ENCODE results near the gene TBR1.

TBR1 gene

DNA sequence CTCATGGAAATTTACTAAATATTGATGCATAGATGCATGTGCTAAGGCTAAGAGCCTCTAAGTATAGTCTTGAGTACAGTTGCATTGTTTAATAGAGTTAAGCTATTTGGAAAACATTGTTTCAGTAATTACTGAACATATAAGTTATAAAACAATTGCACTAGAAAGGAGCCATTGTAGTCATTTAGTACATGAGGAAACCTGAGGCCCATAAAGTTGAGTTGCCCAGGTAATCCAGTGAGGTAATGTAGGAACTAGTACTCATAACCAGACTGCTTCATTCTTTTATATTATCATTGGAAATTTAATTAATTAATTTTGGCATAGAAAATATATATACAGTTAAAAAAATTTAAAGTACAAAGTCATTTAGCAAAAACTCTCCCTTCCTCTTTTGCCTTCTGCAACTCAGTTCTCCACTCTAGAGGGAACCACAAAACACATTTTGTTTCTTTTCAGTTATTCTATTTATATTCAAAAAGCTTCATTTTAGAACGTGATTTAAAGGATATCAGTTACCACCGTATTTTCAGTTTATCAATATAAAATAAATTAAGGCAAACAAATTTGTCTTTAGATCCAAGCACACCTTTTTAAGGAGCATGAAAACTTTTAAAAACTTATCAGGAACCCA is 27.8 kb upstream of the TBR1 start:
- H4K20me1 ChIP-seq (ENCODE audit: insufficient read depth, low read length): 0 out of 2 replicates have a peak, but pooled peaks cover 2% of the 10 kb centered on the region
- TF ChIP-seq, protein P1, sequence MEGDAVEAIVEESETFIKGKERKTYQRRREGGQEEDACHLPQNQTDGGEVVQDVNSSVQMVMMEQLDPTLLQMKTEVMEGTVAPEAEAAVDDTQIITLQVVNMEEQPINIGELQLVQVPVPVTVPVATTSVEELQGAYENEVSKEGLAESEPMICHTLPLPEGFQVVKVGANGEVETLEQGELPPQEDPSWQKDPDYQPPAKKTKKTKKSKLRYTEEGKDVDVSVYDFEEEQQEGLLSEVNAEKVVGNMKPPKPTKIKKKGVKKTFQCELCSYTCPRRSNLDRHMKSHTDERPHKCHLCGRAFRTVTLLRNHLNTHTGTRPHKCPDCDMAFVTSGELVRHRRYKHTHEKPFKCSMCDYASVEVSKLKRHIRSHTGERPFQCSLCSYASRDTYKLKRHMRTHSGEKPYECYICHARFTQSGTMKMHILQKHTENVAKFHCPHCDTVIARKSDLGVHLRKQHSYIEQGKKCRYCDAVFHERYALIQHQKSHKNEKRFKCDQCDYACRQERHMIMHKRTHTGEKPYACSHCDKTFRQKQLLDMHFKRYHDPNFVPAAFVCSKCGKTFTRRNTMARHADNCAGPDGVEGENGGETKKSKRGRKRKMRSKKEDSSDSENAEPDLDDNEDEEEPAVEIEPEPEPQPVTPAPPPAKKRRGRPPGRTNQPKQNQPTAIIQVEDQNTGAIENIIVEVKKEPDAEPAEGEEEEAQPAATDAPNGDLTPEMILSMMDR (IDR thresholded peaks at IDR 0.05; ENCODE audit: low read depth, low read length): no peak
- TF ChIP-seq EZH2phosphoT487 (IDR thresholded peaks at IDR 0.05; ENCODE audit: low read depth): no peak

DNA sequence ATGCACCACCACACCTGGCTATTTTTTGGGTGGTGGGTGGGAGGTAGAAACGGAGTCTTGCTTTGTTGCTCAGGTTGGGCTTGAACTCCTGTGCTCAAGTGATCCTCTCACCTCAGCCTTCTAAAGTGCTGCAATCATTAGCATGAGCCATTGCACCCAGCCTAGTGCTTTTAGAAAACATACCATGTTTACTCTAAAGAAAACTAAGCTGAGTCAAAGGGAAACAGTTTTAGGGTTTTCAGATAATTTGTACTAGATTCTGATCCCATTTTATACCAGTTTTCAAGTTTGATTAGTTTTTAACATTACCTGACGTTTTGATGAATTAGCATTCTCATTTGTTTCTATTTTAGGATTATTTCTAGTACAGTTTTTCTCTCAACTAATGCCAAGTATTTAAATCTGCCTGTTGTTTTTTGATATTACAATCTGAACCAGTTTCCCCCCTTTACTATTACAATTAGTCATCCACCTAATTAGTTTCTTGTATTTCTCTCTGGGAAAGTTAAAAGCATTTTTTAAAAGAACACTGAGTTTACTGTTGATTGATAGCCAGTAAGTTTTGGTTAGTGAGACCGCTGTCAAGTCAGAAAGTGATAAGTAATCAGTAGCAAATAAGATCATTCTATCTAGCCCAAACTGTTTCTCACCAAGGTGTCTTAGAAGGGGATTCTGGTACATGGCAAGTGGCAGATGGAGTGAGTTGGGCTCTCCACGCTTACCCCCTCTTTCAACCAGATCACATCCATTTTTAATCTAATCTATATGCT is 24.2 kb upstream of the TBR1 start:
- 0 out of 2 replicates have a peak, but pooled peaks cover 2% of the 10 kb centered on the region for H4K20me1 ChIP-seq (ENCODE audit: insufficient read depth, low read length)
- peaks cover 37% of the 10 kb centered on the region for H3K36me3 ChIP-seq (replicated peaks; ENCODE audit: low read depth, low read length)
- no peaks in the 10 kb centered on the region for H3K9me3 ChIP-seq (ENCODE audit: insufficient read depth, low read length)
- H3K4me3 ChIP-seq (ENCODE audit: low read length): no peak overlapping the region
- peaks cover 4% of the 10 kb centered on the region for H3K79me2 ChIP-seq (ENCODE audit: low read length)
- H3K9ac ChIP-seq (ENCODE audit: low read length): no peak overlapping the region
- H2AFZ ChIP-seq (ENCODE audit: low read depth, low read length): no peak overlapping the region
- no peak overlapping the region for H3K27ac ChIP-seq (ENCODE audit: low read length)
- H3K27me3 ChIP-seq (ENCODE audit: low read depth, low read length): no peaks in the 10 kb centered on the region
- no peak overlapping the region for H3K4me2 ChIP-seq (ENCODE audit: low read length)
- peaks cover 25% of the 10 kb centered on the region for H3K4me1 ChIP-seq (ENCODE audit: low read length)
- TF ChIP-seq EZH2phosphoT487 (IDR thresholded peaks at IDR 0.05; ENCODE audit: low read depth): no peak
- TF ChIP-seq, protein P1 (IDR thresholded peaks at IDR 0.05; ENCODE audit: low read depth, low read length): no peak

More for the DNA sequence above, 27.8 kb upstream of the TBR1 start:
- H3K4me3 ChIP-seq (ENCODE audit: low read length): peak overlapping the region; percentile 24; the same call in 1 of the 2 replicates
- H3K4me2 ChIP-seq (ENCODE audit: low read length): peak overlapping the region; percentile 69
- H3K27me3 ChIP-seq (ENCODE audit: low read depth, low read length): no peaks in the 10 kb centered on the region
- H3K9ac ChIP-seq (ENCODE audit: low read length): no peak overlapping the region
- peaks cover 25% of the 10 kb centered on the region for H3K36me3 ChIP-seq (replicated peaks; ENCODE audit: low read depth, low read length)
- H3K79me2 ChIP-seq (ENCODE audit: low read length): peaks cover 4% of the 10 kb centered on the region
- H3K9me3 ChIP-seq (ENCODE audit: insufficient read depth, low read length): no peaks in the 10 kb centered on the region
- H3K27ac ChIP-seq (ENCODE audit: low read length): peak overlapping the region; percentile 39
- peaks cover 45% of the 10 kb centered on the region for H3K4me1 ChIP-seq (ENCODE audit: low read length)
- H2AFZ ChIP-seq (ENCODE audit: low read depth, low read length): no peak overlapping the region

DNA sequence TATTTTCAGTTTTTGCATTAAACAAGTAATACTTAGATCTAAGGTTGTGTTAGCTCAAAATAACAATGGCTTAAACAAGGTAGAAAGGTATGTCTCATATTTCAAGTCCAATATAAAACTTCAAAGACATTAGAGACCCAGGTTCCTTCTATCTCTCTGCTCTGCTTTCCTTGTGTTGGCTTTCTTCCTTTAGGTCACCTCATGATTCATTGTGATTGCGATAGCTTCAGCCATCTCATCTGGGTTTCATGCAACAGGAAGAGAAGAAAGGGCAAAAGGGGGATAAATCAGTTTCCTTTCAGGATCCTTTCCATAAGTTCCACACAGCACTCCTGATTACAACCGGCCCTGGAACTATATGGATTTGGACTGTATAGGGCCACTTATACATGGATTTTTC is 16.0 kb upstream of the TBR1 start:
- Histone ChIP-seq H4K20me1 (ENCODE audit: insufficient read depth, low read length) (no peaks in the 10 kb centered on the region), H3K9me3 (ENCODE audit: insufficient read depth, low read length) (no peaks in the 10 kb centered on the region), H3K79me2 (ENCODE audit: low read length) (no peaks in the 10 kb centered on the region), H3K4me3 (ENCODE audit: low read length) (no peak overlapping the region), H3K4me1 (ENCODE audit: low read length) (no peaks in the 10 kb centered on the region), H2AFZ (ENCODE audit: low read depth, low read length) (no peak overlapping the region), H3K9ac (ENCODE audit: low read length) (no peak overlapping the region), H3K27me3 (ENCODE audit: low read depth, low read length) (no peaks in the 10 kb centered on the region), H3K36me3 (replicated peaks; ENCODE audit: low read depth, low read length) (peaks cover 40% of the 10 kb centered on the region), H3K4me2 (ENCODE audit: low read length) (no peak overlapping the region), H3K27ac (ENCODE audit: low read length) (no peak overlapping the region)
- TF ChIP-seq EZH2phosphoT487 (IDR thresholded peaks at IDR 0.05; ENCODE audit: low read depth): no peak
- TF ChIP-seq, protein P1 (IDR thresholded peaks at IDR 0.05; ENCODE audit: low read depth, low read length): no peak

DNA sequence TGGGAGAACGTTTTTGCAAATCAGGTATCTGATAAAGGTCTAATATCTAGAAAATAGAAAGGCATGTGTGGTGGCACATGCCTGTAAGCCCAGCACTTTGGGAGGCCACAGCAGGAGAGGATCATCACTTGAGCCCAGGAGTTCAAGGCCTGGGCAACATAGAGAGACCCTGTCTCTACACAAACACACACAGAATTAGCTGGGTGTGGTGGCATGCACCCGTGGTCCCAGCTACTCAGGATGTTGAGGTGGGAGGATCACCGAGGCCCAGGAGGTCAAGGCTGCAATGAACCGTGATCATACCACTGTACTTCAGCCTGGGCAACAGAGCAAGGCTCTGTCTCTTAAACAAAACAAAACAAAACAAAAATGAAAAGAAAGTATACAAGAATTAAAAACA is 13.8 kb upstream of the TBR1 start:
- no peaks in the 10 kb centered on the region for H3K9me3 ChIP-seq (ENCODE audit: insufficient read depth, low read length)
- no peak overlapping the region for H3K4me3 ChIP-seq (ENCODE audit: low read length)
- no peak for TF ChIP-seq EZH2phosphoT487 (IDR thresholded peaks at IDR 0.05; ENCODE audit: low read depth)
- TF ChIP-seq, protein P1 (IDR thresholded peaks at IDR 0.05; ENCODE audit: low read depth, low read length): no peak
- no peak overlapping the region for H3K9ac ChIP-seq (ENCODE audit: low read length)
- peaks cover 23% of the 10 kb centered on the region for H3K36me3 ChIP-seq (replicated peaks; ENCODE audit: low read depth, low read length)
- H3K27ac ChIP-seq (ENCODE audit: low read length): no peak overlapping the region
- no peak overlapping the region for H2AFZ ChIP-seq (ENCODE audit: low read depth, low read length)
- peaks cover 6% of the 10 kb centered on the region; the same call in 1 of the 2 replicates for H3K4me1 ChIP-seq (ENCODE audit: low read length)
- no peak overlapping the region for H3K4me2 ChIP-seq (ENCODE audit: low read length)
- no peaks in the 10 kb centered on the region for H4K20me1 ChIP-seq (ENCODE audit: insufficient read depth, low read length)
- no peaks in the 10 kb centered on the region for H3K27me3 ChIP-seq (ENCODE audit: low read depth, low read length)
- H3K79me2 ChIP-seq (ENCODE audit: low read length): no peaks in the 10 kb centered on the region
